ENCODE results near the gene CD52. TPM values are rescaled to one million over a fixed set of nuclear protein-coding genes. Genes with fewer than 3 reads are reported as not detected.

The CD52 gene
- polyA plus RNA-seq, 2 of the 4 experiments (the other 2 are of a cell fraction) = not detected

DNA sequence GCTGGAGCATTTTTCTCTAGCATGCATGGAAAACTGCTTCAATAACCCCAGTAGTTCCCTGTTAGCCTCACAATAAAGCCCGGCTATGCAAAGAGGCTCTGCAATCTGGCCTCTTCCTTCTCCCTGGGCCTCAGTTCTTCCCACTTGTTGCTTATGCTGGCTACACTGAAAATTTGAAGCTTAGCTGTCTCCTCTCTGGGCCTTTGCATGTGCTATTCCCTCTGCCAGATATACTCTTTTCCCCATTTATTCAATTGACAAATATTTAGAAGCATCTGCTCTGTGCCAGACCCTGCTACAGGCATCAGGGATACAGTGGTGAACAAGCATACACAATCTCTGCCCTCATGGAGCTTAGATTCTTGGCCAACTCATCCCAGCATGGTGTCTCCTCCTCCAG lies 20.9 kb downstream of the CD52 start:
- H3K4me1 ChIP-seq = peaks cover 6% of the 10 kb centered on the region
- CTCF ChIA-PET = interaction anchor here (0.9 to 1.8 kb wide), 6 partner anchors 8 to 26 kb away, joined by 3 to 7 read pairs (median 4); no protein-coding TSS in a partner anchor
- POLR2A ChIA-PET = no interaction called here
- H3K27ac ChIP-seq = no peak overlapping the region
- no peak overlapping the region for H3K4me2 ChIP-seq
- DNase-seq (ENCODE audit: low read depth in 1 of 2, low spot score in 1 of 2) (no peak), ATAC-seq (no peak), FAIRE-seq (no peak)
- 94% methylated on average over 1 of the region's 1 CpG for WGBS (ENCODE audit: missing lambda C conversion rate)
- TF ChIP-seq HEYL (CRISPR knock-in tag; IDR thresholded peaks at IDR 0.05) (no peak), FOSB (CRISPR knock-in tag; IDR thresholded peaks at IDR 0.05) (no peak), HOXB5 (CRISPR knock-in tag; IDR thresholded peaks at IDR 0.05) (no peak), ATOH8 (CRISPR knock-in tag; IDR thresholded peaks at IDR 0.05; ENCODE audit: low read depth) (no peak), FOSL2 (IDR thresholded peaks at IDR 0.05) (no peak), FOSL2 (CRISPR knock-in tag; IDR thresholded peaks at IDR 0.05) (no peak), KDM5A (IDR thresholded peaks at IDR 0.05) (no peak), HOXB13 (CRISPR knock-in tag; IDR thresholded peaks at IDR 0.05; ENCODE audit: low read depth) (no peak), ZC3H11A (IDR thresholded peaks at IDR 0.05) (no peak), RFX5 (IDR thresholded peaks at IDR 0.05) (no peak)
- TF ChIP-seq, protein P1, sequence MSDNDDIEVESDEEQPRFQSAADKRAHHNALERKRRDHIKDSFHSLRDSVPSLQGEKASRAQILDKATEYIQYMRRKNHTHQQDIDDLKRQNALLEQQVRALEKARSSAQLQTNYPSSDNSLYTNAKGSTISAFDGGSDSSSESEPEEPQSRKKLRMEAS (IDR thresholded peaks at IDR 0.05) = no peak
- TF ChIP-seq, protein P2, sequence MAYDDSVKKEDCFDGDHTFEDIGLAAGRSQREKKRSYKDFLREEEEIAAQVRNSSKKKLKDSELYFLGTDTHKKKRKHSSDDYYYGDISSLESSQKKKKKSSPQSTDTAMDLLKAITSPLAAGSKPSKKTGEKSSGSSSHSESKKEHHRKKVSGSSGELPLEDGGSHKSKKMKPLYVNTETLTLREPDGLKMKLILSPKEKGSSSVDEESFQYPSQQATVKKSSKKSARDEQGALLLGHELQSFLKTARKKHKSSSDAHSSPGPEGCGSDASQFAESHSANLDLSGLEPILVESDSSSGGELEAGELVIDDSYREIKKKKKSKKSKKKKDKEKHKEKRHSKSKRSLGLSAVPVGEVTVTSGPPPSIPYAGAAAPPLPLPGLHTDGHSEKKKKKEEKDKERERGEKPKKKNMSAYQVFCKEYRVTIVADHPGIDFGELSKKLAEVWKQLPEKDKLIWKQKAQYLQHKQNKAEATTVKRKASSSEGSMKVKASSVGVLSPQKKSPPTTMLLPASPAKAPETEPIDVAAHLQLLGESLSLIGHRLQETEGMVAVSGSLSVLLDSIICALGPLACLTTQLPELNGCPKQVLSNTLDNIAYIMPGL (CRISPR knock-in tag; IDR thresholded peaks at IDR 0.05; ENCODE audit: borderline replicate concordance) = no peak
- no peaks in the 10 kb centered on the region for H3K9me3 ChIP-seq
- no peak overlapping the region for H3K4me3 ChIP-seq

DNA sequence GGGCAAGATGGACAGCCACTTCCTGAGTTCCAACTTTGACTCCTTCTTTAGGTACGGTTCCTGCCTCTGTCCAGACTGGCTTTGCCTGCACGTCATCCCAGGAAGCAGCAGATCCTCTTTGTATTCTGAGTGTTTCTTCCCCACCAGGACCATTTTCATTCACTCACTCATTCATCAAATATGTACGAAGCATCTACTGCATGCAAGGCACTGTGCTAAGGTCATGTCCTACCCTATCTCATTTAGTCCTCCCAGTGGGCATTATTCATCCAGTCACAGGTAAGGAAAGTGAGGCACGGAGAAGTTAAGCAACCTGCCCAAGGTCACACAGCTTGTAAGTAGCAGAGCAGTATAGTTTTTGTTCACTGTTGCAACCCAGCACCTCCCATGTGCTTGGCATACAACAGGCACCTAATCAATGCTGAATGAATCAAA lies 22.3 kb downstream of the CD52 start:
- FAIRE-seq (no peak), ATAC-seq (no peak), DNase-seq (ENCODE audit: low read depth in 1 of 2, low spot score in 1 of 2) (no peak)
- TF ChIP-seq, protein P2 (CRISPR knock-in tag; IDR thresholded peaks at IDR 0.05; ENCODE audit: borderline replicate concordance) = no peak
- no peak for TF ChIP-seq PHF8 (IDR thresholded peaks at IDR 0.05; ENCODE audit: borderline replicate concordance, low read depth)
- whole genome bisulfite sequencing (ENCODE audit: missing lambda C conversion rate) = 56% methylated on average over 4 of the region's 4 CpGs
- no peak overlapping the region for H3K27ac ChIP-seq
- CTCF ChIA-PET = interaction anchor here (0.6 to 2.3 kb wide), 4 partner anchors 23 to 106 kb away, joined by 3 to 6 read pairs (median 4); partner anchors contain the start of gene CEP85
- POLR2A ChIA-PET = no interaction called here
- no peak overlapping the region for H3K4me3 ChIP-seq
- H3K9me3 ChIP-seq = no peaks in the 10 kb centered on the region
- no peak overlapping the region for H3K4me2 ChIP-seq
- peaks cover 6% of the 10 kb centered on the region for H3K4me1 ChIP-seq

- no peaks in the 10 kb centered on the region for H3K9me3 ChIP-seq
- no peak for DNase-seq (ENCODE audit: low read depth in 1 of 2, low spot score in 1 of 2)
- CTCF ChIA-PET = interaction anchor here (0.5 to 3.2 kb wide), 2 partner anchors 20 to 1379 kb away, joined by 3 to 14 read pairs; no protein-coding TSS in a partner anchor
- 90% methylated on average over 13 of the region's 15 CpGs for WGBS (ENCODE audit: missing lambda C conversion rate)
- POLR2A ChIA-PET = no interaction called here
- TF ChIP-seq HOXB5 (CRISPR knock-in tag; IDR thresholded peaks at IDR 0.05) = no peak
- TF ChIP-seq HDAC2 (IDR thresholded peaks at IDR 0.05) = no peak
- no peak for TF ChIP-seq FOXS1 (CRISPR knock-in tag; IDR thresholded peaks at IDR 0.05)
- TF ChIP-seq RFX5 (IDR thresholded peaks at IDR 0.05) = no peak
- TF ChIP-seq, protein P3, sequence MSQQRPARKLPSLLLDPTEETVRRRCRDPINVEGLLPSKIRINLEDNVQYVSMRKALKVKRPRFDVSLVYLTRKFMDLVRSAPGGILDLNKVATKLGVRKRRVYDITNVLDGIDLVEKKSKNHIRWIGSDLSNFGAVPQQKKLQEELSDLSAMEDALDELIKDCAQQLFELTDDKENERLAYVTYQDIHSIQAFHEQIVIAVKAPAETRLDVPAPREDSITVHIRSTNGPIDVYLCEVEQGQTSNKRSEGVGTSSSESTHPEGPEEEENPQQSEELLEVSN (IDR thresholded peaks at IDR 0.05; ENCODE audit: borderline replicate concordance, low read depth) = no peak
- no peak for TF ChIP-seq PBX3 (IDR thresholded peaks at IDR 0.05)
- TF ChIP-seq, protein P2 (CRISPR knock-in tag; IDR thresholded peaks at IDR 0.05; ENCODE audit: borderline replicate concordance) = no peak
- H3K4me2 ChIP-seq = no peak overlapping the region
- H3K27ac ChIP-seq = no peak overlapping the region
- FAIRE-seq = no peak
- peak; percentile 42 to 56; a peak in 2 of 6 replicates for ATAC-seq
- H3K4me1 ChIP-seq = peaks cover 6% of the 10 kb centered on the region
- no peak overlapping the region for H3K4me3 ChIP-seq
These were observed 26.6 kb downstream of the CD52 start for GRCh38 chr1:26344147-26344920.

Data from A549 (cell line).